Neuron (in vitro differentiated cells): ENCODE data around the gene PLCD4.

Source experiments
- H2AFZ ChIP-seq: one replicate; pipeline ENCODE4 v1.6.1; 2013; ENCODE audit warnings: low read depth, mild to moderate bottlenecking, inconsistent platforms, low read length, moderate library complexity
- H3K27me3 ChIP-seq: one replicate; pipeline ENCODE4 v1.6.1; 2013; ENCODE audit warnings: low read length; ENCODE audit not compliant: insufficient read depth
- H3K36me3 ChIP-seq: one replicate; pipeline ENCODE4 v1.6.1; 2013; ENCODE audit warnings: low read length; ENCODE audit not compliant: insufficient read depth
- H3K4me1 ChIP-seq: one replicate; pipeline ENCODE4 v1.6.1; 2013; ENCODE audit warnings: low read length; ENCODE audit not compliant: insufficient read depth
- H3K4me3 ChIP-seq: 2 replicates; pipeline ENCODE4 v1.5.1; 2013; ENCODE audit warnings: mild to moderate bottlenecking, low read length, moderate library complexity
- H3K9me3 ChIP-seq: one replicate; pipeline ENCODE4 v1.6.1; 2013; ENCODE audit warnings: low read length

The PLCD4 gene

DNA sequence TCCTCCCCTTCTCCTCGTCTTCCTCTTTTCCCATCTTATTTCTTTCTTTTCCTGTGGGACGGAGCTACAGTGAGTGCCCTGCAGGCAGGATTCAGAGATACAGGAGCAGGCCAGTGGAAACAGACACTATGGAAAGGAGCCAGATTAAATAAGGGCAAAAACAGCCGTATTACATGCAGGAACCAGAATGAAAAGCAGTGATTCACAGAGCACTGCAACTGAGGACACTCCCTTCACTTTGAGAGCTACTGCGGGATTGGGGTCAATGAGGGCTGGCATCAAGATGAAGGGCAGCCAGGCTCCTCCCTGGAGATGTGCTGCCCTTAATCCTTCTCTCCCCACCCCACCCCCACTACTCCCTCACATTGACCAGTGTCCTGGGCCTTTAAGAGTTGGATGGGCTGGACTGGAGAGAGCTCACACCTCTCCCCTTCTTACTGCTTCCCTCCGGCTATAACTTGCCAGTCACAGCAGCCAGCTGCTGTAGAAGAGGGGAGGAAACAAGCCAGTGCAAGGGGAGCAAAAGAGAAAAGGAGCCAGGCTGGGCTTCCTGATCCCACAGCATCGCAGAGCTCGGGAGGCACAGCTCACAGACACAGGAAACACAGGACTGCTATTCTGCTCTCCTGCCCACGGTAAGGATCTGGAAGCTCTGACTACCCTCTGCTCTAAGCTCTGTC, at the start of gene PLCD4:
Gene PLCD4, plus strand, starts transcription at position 464 of the 680 bp plus-strand sequence. CDS start 7,841 bp downstream, outside the sequence.
- H3K27me3 ChIP-seq: no peaks in the 10 kb centered on the region
- no peaks in the 10 kb centered on the region for H3K9me3 ChIP-seq
- H2AFZ ChIP-seq: peak within 1 kb of the TSS; percentile 80
- peak within 1 kb of the TSS; percentile 34 for H3K4me3 ChIP-seq
- H3K36me3 ChIP-seq: no peaks in the 10 kb centered on the region
- H3K4me1 ChIP-seq: peaks cover 11% of the 10 kb centered on the region

DNA sequence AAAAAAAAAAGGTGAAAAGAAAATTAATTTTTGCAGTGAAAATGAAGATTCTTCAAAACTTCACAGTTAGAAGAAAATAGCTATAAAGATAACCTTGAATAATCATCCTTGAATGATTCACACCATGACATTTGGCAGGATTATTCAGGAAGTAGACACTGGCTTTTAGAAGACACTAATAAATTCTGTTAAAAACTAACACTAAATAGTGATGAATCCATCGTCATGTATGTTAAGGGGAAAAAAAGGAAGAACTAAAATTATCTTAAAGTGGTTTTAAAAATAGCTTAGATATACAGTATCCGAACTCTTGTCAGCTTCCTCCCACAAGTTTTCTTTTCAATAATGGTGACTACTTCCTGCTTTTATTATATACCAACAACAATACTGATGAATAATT, 49.8 kb upstream of the PLCD4 start:
- peaks cover 3% of the 10 kb centered on the region for H3K9me3 ChIP-seq
- H3K27me3 ChIP-seq: no peaks in the 10 kb centered on the region
- no peaks in the 10 kb centered on the region for H3K4me1 ChIP-seq
- no peak overlapping the region for H2AFZ ChIP-seq
- no peak overlapping the region for H3K4me3 ChIP-seq
- peaks cover 82% of the 10 kb centered on the region for H3K36me3 ChIP-seq

DNA sequence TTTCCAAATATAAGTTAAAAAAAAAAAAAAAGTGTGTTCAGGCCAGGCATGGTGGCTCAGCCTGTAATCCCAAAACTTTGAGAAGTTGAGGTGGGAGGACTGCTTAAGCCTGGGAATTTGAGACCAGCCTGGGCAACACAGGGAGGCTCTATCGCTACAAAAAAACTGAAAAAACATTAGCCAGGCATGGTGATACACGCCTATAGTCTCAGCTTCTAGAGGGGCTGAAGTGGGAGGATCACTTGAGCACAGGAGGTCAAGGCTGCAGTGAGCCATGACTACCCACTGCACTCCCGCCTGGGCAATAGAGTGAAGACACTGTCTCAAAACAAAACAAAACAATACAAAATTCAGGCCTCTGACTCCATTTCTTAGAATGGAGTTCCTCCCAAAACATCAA, 48.7 kb upstream of the PLCD4 start:
- Histone ChIP-seq H3K4me1 (no peaks in the 10 kb centered on the region), H3K4me3 (no peak overlapping the region), H3K9me3 (no peaks in the 10 kb centered on the region), H3K36me3 (peaks cover 81% of the 10 kb centered on the region), H2AFZ (no peak overlapping the region), H3K27me3 (no peaks in the 10 kb centered on the region)

DNA sequence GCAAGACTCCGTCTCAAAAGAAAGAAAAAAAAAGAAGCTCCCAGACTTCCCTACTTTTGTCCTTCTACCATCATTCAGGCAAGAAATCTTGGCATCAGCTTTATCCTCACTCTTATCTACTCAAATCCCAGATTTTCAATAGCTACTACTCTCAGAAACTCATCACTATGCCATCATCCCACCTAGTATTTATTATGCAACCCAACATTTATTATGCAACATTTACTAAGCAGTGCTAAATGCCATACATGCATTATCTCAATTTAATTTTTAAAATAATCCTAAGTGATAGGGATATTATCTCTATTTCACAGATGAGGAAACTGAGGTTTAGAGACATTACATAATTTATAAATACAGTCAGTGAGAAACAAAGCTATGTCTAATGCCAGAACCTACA, 43.6 kb upstream of the PLCD4 start:
- no peak overlapping the region for H3K4me3 ChIP-seq
- peaks cover 57% of the 10 kb centered on the region for H3K36me3 ChIP-seq
- no peaks in the 10 kb centered on the region for H3K27me3 ChIP-seq
- H3K4me1 ChIP-seq: peaks cover 15% of the 10 kb centered on the region
- no peak overlapping the region for H2AFZ ChIP-seq
- no peaks in the 10 kb centered on the region for H3K9me3 ChIP-seq

DNA sequence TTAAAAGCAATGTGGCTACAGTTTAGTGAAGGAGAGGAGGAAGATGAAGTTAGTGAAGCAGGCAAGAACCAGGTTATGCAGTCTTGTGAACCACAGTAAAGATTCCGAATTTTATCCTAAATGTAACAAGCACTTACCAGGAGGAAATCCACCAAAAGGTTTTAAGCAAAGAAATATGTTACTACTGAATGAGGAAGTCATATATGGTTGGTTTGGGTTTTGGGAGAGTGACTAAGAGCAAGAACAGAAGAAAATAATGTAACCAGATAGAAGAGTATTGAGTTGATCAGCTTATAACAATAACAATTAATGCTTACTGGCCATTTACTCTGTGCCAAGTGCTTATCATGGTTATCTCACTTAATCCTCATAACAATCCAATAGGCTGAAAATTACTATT, 41.4 kb upstream of the PLCD4 start:
- H3K4me3 ChIP-seq: peak overlapping the region; percentile 81

DNA sequence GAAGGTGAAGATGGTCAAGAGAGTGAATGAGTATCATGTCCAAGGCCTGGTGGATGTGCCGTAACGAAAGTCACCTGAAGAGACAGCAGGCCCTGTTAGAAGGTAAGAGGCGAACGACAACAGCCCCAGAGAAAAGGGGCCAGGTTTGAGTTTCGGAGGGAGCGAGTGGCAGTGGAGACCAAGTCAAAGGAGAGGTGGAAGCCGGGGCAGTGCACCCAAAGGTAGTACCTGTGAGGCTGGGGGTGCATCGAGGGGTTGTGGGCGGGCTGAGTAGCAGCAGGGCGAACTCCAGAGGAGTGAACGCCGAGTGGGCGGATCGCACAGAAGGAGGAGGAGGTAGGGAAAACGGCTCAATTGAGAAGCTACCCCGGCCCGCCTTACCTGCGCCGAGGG, 39.9 kb upstream of the PLCD4 start:
- peaks cover 29% of the 10 kb centered on the region for H3K36me3 ChIP-seq
- H3K4me3 ChIP-seq: peak overlapping the region; percentile 81
- no peaks in the 10 kb centered on the region for H3K9me3 ChIP-seq
- H3K27me3 ChIP-seq: no peaks in the 10 kb centered on the region
- peaks cover 31% of the 10 kb centered on the region for H3K4me1 ChIP-seq
- H2AFZ ChIP-seq: peak overlapping the region; percentile 79

More for the DNA sequence above, 41.4 kb upstream of the PLCD4 start:
- Histone ChIP-seq H3K9me3 (no peaks in the 10 kb centered on the region), H3K27me3 (no peaks in the 10 kb centered on the region), H3K4me1 (peaks cover 30% of the 10 kb centered on the region), H3K36me3 (peaks cover 36% of the 10 kb centered on the region), H2AFZ (no peak overlapping the region)

DNA sequence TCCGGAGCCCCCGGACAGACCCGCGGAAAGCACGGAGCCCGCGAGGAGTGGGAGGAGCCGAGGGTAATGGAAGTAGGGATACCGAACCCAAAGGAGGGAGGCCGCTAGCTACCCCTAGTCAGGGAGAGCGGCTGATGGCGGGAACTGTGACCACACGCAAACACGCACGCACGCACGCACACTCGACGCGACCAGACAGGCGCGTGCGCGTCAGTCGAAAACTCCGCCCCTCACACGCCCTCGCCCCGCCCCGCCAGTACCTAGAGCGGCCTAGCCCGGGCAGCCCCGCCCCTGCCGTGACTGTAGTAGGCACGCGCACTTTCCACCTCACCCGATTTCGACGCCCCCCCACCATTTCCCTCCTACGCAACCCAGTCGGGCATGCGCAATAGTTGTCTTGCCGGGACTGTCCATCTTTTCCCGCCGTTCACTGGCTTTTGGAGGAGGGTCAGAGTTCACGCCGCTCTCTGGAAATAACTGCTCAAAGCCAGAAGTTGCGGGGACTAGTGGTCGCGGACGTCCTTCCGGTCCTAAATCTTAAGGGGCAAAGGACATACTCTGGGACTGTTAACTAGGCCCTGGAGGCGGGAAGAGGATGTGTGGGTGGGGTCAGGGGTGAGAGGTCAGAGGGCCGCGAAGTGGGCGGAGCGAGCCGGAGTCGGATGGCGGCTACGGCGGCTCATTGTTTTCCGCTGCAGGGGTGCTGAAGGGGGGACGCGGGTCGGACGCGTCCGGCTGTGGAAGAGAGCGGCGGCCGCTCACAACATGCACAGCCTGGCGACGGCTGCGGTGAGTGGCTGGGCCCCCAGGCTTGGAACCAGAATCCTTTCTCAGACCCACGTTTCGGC, 39.3 kb upstream of the PLCD4 start, which contains the start of the genes CNOT9 and USP37:
Gene CNOT9, plus strand, starts transcription at position 650 of the 848 bp plus-strand sequence. Its CDS starts 116 bp downstream, at position 766.
Gene USP37, minus strand, starts transcription at position 162 of the 848 bp plus-strand sequence. CDS start 9,698 bp downstream, outside the sequence.
- H3K27me3 ChIP-seq: no peaks in the 10 kb centered on the region
- no peaks in the 10 kb centered on the region for H3K9me3 ChIP-seq
- peaks cover 31% of the 10 kb centered on the region for H3K4me1 ChIP-seq
- H3K4me3 ChIP-seq: peak within 1 kb of the TSS; percentile 81
- H3K36me3 ChIP-seq: peaks cover 26% of the 10 kb centered on the region
- H2AFZ ChIP-seq: peak within 1 kb of the TSS; percentile 79

DNA sequence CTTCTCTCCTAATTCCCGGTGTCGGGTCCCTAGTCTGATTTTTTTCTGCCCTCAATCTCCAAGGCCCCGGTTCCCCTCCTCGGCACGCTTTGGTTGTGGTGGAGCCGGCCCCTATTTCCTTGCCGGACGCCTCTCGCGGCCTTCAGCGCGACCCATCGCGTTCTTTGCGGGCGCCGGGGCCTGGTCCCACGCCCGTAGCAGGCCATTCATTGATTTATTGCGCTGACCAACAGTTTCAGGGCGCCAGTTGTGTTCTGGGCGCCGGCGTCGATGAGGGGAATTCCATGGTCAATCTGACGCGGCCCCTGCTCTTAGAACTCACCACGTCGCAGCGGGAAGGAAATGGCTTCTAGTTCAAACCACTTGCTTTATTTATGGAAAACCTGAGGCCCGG, 38.7 kb upstream of the PLCD4 start:
- Histone ChIP-seq H3K4me3 (peak overlapping the region; percentile 81), H2AFZ (peak overlapping the region; percentile 75), H3K4me1 (peaks cover 31% of the 10 kb centered on the region), H3K27me3 (no peaks in the 10 kb centered on the region), H3K36me3 (peaks cover 23% of the 10 kb centered on the region), H3K9me3 (no peaks in the 10 kb centered on the region)

DNA sequence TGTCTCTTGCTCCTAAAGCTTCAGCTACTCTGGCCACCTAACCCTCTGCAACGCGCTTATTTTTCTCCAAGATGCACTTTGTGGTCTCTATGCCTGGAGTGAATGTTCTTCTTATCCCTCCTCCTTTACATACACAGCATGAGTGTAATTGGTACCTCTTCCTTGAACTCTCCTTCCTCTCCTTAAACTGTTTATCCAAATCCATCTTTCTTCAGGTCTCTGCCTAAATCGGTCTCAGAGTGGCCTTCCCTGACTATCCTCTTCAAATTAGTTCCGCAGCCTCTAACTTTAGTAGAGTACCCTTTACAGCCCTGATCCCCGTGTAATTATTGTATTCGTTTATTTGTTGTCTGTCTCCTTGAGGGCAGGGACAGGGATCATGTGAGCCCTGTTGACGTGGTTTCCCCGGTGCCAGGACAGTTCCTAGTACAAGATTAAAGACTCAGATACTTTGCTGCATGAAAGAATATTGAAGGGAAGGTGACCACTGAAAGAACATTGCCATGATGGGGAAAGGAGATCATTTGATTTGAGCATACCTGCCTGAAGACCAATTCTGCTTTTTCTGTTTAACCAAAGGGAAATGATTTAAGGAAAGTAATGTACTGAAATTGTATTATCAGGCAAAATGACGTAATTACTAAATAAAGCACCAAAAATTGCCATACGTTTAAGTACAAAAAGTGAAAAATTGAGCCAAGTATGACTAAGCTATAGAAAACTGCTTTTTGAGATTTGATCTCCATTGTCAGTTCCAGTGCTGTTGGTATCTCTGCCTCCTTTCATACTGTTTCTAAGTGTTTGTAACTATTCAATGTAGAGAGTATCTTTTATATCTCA, 37.8 kb upstream of the PLCD4 start:
- peaks cover 25% of the 10 kb centered on the region for H3K36me3 ChIP-seq

DNA sequence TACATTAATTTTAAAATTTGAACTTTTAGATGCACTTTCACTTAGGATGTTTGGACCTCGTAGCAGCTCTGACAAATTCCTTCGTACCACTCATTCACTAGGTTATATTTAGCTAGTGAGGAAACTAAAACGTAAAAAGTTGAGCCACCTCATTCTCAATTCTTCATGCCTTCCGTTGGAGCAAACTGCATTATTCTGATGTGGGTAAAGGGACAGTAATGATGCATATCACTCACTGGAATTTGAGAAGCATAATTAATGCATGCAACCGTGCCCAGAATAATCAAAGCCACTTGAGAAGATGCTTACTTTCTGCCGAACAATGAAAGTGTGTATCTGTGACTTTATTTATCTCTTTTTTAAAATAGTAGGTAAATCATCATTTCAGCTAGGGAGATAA, 36.8 kb upstream of the PLCD4 start:
- H3K4me3 ChIP-seq: peak overlapping the region; percentile 81
- H3K9me3 ChIP-seq: no peaks in the 10 kb centered on the region
- peaks cover 24% of the 10 kb centered on the region for H3K36me3 ChIP-seq
- H3K4me1 ChIP-seq: peaks cover 31% of the 10 kb centered on the region
- H3K27me3 ChIP-seq: no peaks in the 10 kb centered on the region
- no peak overlapping the region for H2AFZ ChIP-seq

More for the DNA sequence above, 37.8 kb upstream of the PLCD4 start:
- Histone ChIP-seq H3K9me3 (no peaks in the 10 kb centered on the region), H3K27me3 (no peaks in the 10 kb centered on the region), H2AFZ (peak overlapping the region; percentile 75), H3K4me1 (peaks cover 31% of the 10 kb centered on the region), H3K4me3 (peak overlapping the region; percentile 81)

DNA sequence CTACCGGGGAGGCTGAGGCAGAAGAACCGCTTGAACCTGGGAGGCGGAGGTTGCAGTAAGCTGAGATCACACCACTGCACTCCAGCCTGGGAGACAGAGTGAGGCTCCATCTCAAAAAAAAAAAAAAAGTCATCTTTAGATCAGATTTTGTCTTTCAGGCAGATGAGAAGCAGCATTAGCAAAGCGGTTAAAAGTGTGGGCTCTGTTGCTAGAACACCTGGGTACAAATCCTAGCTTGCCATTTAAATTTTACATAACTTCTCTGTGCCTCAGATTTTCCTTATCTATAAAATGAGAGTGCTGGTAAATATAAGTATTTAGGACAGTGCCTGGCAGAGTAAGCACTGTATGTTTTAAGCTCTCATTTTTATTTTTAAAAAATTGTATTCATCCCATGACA, 30.8 kb upstream of the PLCD4 start:
- Histone ChIP-seq H3K9me3 (no peaks in the 10 kb centered on the region), H3K36me3 (peaks cover 33% of the 10 kb centered on the region), H3K4me1 (no peaks in the 10 kb centered on the region), H3K27me3 (no peaks in the 10 kb centered on the region), H3K4me3 (no peak overlapping the region), H2AFZ (no peak overlapping the region)

DNA sequence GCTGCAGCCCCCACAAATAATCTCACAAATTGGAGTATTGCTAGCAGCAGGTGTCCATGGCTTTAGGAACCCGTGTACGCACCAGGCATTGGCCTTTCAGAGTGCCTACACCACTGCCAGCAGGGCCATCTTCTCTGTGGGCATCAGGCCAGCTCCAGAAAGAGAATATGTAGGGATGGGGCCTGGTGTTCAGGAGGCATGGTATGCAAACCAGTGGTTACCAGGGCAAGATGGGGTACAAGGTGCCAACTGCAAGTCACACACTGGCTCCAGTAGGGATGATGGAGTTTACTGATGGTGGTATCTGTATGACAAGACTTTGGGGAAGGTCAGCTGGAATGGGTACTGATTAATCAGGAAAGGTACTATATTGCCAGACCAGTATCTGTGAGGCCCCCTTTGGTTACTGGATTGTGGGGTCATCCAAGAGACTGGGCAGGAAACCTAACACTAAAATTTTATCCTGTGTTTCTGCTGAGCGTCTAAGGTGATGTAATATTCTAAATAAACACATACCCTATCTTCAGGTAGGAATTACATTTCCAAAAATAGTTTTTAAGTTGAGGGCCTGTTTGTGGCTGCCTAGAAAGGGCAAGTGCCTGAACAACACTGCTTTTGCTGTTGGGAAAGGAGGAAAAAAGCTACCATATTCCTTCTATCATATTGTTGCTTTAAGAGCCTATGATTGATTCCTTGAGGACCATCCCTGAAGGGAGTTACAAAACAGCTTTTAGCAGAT, 30.0 kb upstream of the PLCD4 start:
- H2AFZ ChIP-seq: no peak overlapping the region
- no peaks in the 10 kb centered on the region for H3K27me3 ChIP-seq
- no peaks in the 10 kb centered on the region for H3K4me1 ChIP-seq
- no peak overlapping the region for H3K4me3 ChIP-seq
- peaks cover 35% of the 10 kb centered on the region for H3K36me3 ChIP-seq
- no peaks in the 10 kb centered on the region for H3K9me3 ChIP-seq
